Skin of body (tissue), 2 donors: ENCODE measurements around the gene OPRL1. TPM values are rescaled to one million over a fixed set of nuclear protein-coding genes. Genes with fewer than 3 reads are reported as not detected.
A peak's percentile ranks its signal among the peaks of the same experiment; 100 is the strongest.

Source experiments
- DNase-seq: peaks from one replicate; lab custom pipeline; 2025; lab: John Stamatoyannopoulos, UW
- total RNA-seq: library from RNA; depleted of rRNA; stranded (reverse); fragments of >200 nt; gene quantifications from one replicate; pipeline ENCODE4 v1.2.3, GENCODE V29; 2014

Gene OPRL1
- total RNA-seq, 1 donor from 2014 or later = 0.89 TPM

DNA sequence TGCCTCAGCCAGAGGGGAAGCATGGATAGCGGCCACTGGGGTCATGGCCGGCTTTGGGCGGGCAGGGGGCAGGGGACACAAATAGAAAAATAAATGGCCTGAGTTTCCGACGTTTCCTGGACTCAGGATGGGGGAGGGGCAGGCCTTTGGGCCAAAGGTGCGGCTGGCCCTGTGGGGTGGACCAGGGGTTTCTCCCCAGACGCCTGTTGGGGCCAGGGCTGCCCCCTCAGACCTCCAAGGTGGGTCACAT lies 23.3 kb upstream of the OPRL1 start:
- DNase-seq = no peak

GRCh38 chr20:64056889-64057627 lies 22.8 kb upstream of the OPRL1 start:
- DNase-seq = no peak

DNA sequence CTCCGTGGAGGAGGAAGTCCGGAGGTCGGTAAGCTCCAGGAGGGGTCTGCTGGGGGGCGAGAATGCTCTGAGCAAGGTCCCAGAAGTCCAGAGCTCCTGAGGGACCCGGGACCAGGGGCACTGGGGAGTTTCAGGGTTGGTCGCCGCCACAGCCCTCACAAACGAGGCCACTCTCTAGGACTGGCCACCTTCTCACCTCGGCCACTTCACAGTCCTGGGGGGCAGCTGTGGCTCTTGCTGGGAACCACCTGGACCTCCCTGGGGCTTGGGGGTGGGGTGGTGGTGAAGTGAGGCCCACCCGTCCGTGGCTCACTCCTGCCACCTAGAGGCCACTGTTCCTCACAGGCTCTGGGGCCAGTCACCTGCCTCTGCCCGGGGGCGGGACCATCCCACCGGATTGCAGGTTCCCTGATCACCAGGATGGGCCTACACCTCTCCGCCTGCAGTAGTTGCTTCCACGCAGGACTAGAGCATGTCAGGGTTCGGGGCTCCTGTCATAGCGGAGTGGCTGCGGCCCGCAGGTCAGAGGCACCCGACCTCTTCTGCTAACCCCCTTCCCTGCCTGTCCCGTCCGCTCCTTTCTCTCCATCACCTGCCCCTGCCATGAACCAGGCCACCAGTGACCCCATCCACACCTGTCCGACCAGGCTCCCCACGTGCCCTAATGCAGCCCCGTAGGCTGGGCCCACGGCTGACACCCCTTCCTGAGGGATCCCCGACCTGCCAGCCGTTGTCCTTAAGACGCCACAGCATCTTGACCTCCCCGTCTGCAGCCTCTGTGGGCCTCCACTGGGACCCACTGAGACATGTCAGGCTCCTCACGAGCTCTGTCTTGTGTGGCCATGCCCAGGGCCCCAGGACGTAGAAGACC lies 22.0 kb upstream of the OPRL1 start:
- no peak for DNase-seq

DNA sequence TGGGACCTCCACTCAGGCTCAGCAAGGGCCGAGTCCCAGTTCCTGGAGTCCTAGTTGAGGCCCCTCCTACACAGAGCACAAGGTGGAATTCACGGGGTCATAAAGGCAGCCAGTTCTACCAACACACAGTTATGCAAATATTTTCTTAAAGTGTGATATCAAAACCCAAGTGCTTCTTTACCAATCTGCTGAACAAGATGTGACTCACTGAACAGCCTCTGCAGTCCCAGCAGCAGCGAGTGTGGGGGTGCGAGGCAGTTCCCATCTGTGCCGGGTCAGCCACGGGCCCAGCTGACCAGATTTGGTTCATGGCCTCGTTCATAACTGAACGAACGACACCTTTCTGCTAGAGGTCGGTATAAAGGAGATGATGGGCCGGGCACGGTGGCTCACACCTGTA lies 21.3 kb upstream of the OPRL1 start:
- no peak for DNase-seq

DNA sequence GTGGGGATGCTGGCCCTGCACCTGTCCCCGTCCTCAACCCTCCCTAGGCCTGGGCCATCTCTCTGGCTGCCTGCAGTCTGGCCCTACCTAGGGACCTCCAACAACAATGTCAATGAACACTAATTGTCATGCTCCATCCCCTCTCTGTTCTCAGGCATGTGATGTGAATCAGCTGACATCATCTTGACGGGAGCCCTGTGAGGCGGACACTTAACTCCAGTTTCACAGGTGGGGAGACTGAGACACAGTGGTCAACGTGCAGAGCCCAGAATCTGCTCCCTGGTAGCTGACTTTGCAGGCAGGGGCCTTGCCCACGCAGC lies 17.6 kb upstream of the OPRL1 start:
- no peak for DNase-seq

DNA sequence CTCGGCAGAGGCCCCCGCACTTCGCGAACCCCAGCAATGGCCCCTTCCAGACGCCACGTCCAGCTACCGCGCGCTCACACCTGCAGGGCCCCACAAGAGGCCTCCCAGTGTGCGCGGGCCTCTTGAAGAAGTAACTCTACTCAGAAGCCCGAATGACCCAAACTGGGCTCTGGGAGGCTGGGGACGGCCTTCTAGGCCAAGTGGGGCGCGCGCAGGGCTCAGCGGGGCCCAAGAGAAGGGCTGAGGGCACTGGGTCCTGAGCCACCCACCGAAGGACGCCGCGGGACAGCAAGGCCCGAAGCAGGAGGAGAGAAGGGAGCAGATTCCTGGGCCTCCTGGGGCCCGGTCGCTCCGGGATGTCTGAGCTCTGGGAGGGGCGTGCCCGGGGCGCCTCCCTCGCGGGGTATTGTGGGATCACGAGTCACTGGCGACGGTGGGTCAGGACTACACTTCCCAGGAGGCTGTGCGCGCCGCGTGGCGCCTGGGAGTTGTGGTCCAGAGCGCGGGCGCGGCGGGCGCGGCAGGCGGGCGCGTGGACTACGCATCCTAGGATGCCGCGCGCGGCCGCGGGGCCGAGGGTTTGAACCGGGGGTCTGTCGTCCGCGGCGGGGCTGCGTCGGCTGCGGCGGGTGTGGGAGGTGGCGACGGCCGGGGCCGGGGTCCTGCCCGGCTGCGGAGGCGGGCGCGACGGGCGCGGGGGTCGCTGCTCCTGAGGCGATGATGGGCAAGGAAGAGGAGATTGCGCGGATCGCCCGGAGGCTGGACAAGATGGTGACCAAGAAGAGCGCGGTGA lies 17.1 kb upstream of the OPRL1 start, which contains the start of gene TCEA2:
Gene TCEA2, plus strand, starts transcription at position 603 of the 793 bp plus-strand sequence. Its CDS starts 115 bp downstream, at position 718.
- DNase-seq = peak; percentile 93

DNA sequence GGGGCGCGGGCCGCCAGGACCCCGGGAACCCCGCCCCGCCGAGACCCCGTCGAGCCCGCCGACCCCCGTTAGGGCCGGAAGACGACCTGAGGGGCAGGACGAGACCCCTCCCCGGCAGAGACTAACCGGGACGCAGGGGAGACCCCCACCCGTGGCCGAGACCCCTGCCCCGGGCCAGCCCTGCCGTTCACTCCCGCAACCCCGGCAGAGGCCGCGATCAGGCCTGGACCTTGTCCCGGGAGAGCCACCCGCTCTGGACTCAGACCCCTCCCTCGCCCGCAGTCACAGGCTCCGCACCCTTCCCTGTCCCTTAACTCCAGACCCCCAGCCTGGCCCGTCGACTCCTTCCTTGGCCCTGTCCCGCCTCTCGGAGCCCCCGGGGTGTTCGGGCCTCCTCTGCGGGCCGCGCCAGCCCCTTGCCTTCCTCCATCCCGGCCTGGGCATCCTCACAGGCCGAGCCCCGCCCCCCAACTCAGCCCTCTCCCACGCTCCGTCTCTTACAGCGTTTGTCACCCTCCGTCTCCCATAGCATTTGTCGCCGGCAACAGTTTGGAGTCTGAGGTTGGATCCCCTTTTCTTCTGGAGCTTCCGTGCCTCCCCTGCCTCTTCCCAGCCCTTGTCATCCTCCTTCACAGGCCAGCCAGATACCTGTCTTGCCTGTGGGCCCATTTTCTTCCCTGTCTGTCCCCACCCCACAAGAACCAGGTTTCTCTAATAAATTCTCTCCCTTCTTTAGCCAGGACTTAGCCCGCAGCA lies 16.3 kb upstream of the OPRL1 start:
- DNase-seq = no peak

GRCh38 chr20:64064145-64064698 lies 15.7 kb upstream of the OPRL1 start:
- DNase-seq = no peak

DNA sequence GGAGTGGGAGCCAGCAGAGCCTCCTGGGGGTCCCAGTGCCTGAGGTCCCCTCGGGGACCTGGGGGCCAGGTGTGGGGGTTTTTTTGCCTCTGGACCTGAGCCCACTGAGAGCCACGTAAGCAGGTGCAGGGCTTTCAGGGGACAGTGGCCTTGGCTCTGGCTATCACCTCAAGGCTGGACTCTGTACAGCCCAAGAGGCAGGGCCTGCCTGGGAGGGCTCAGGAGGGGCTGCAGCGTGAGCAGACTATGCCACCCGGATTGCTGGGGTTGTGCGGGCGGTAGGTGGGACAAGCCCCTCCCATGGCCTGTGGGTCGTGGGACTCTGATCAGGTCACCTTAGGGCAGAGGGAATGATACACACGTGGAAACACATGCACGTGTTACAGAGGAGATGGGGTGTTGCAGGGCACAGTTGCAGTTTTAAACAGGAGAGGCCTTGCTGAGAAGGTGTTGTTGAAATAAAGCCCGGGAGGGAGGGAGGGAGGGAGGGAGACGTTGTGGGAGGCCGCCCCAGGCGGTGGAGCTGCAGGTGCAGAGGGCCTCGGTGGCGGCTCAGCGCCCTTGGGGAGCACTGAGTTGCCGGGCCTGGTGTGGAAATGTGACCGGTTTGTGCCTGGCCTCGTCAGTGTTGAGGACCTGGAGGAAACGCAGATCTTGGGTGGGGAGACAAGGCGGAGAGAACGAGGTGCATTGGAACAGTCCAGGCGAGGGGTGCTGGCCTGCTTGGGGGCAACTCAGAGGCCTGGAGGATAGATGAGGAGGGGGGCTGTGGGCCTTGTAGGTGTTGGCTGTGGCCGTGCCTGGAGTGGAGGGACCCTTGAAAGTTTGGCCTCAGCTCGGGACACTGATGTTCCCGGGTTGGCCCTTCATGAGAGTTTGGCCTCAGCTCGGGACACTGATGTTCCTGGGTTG lies 14.6 kb upstream of the OPRL1 start:
- no peak for DNase-seq

- DNase-seq = no peak
These were observed 13.9 kb upstream of the OPRL1 start for GRCh38 chr20:64065974-64066343.

DNA sequence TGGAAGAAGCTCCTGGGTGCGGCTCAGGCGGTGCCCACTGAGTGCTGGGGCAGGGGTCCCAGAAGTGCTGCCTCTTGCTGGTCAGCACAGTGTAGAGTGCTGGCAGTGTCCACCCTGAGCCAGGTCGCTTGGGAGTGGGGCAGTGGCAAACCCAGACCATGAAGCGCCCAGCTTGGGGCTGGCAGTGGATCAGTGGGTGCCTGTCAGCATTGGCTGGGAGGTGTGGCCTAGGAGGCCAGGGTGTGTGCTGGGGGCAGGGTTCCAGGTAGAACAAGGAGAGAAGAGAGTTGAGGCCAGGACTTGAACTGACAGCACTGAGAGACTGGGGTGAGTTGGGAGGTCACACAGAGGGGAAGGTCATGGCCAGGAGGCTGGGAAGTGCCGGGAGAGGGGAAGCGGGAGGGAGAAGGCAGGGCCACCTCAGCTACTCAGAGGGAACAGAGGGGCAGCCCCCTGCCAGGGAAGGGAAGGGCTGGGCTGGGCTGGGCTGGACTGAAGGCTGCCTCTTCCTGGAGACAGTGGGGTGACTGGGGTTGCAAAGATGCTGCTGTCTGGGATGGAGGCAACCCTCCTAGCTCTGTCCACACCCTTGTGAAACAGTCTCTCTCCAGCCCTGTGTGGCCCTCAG lies 12.8 kb upstream of the OPRL1 start:
- DNase-seq = no peak

DNA sequence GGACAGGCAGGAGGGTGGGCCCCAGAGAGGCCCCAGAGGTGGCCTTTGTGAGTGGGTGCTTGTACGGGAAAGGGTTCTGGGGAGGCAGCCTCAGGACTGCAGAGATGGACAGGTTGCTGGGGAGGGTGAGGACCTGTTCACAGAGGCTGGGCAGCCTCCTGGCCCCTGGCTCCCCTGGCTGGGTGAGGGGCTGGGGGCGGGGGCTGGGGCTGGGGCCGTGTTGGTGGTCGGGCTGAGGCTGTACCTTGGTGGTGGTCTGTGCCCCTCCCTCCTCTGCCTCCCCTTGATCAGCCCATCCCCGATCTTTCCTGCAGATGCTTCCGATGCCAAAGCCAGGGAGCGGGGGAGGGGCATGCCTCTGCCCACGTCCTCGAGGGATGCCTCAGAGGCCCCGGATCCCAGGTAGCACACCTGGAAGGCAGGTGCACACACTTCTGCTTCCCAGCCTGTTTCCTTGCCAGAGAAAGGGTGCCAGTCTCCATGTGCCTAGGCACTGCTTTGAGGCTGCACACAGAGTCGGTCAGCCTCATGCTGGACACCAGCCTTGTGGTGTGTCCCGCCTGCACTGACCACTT lies 12.1 kb upstream of the OPRL1 start:
- DNase-seq = no peak

- no peak for DNase-seq
These were observed 11.3 kb upstream of the OPRL1 start for GRCh38 chr20:64068386-64069208.

DNA sequence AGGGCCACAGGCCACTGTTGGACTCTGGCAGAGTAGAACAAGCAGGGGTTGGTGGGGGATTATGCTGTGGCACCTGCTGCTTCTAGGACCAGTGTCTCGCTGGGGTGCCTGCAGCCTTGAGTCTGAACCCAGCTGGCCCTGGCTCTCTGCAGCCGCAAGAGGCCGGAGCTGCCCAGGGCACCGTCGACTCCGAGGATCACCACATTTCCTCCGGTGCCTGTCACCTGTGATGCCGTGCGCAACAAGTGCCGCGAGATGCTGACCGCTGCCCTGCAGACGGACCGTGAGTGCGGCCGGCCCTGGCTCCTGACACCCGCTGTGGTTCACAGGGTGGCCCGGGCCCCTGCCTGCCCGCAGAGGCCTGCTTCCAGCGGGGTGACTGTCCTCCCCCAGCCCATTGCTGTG lies 10.7 kb upstream of the OPRL1 start:
- no peak for DNase-seq

DNA sequence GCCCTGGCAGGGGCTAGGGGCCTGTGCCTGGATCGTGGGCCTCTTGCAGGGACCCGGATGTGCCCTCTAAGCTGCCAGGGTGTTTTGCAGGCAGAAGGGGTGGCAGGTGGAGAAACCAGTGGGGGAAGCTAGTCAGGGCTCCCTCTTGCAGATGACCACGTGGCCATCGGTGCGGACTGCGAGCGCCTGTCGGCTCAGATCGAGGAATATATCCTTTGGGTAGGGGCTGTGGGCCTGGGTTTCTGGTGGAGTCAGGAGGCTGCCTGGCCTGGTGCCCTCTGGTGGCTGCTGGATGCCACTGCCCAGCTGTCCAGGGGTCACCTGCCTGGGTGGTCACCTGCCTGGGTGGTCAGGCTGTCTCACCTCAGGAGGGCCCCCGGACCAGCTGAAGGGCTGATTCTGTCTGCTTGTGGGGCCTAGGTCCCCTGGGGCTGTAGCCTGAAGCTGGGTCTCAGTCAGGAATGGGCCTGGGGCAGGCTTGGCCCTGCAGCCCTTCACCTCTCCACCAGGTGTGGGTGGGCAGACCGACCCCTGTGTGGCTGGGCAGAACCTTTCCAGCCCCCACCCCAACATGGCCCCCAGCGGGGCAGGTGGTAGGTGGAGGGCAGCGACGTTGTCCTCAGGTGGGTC lies 10.2 kb upstream of the OPRL1 start:
- DNase-seq = no peak

DNA sequence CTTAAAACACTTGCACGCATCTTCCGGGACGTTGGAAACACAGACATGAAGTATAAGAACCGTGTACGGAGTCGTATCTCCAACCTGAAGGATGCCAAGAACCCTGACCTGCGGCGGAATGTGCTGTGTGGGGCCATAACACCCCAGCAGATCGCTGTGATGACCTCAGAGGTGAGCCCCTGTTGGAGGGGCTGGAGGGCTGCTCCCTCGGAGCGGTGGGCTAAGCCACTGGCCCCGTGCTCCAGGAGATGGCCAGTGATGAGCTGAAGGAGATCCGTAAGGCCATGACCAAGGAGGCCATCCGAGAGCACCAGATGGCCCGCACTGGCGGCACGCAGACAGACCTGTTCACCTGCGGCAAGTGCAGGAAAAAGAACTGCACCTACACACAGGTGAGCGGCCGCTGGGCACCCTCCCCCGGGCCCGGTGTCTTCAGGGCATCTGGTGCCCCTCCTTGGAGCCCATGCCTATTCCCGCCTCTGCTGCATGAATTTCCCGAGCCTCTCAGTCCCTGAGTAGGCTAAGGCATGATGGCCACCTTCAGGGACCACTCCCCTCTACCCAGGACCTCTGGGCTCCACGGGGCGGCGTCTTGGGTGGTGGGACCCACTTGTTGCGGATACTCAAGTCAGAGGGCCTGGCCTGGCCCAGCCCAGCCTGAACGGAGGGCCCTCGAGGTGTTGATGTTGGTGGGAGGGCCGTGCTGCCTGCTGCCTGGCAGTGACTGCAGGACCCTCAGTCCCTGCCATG lies 9.5 kb upstream of the OPRL1 start:
- no peak for DNase-seq
